GM19452 (cell line): ENCODE measurements around the gene RASA1.
A peak's percentile ranks its signal among the peaks of the same experiment; 100 is the strongest.
"Not testable (repeated sequence)": the region's sequence is repeated elsewhere in the genome, so short reads cannot be mapped to it uniquely, and the experiment has no call there.

Experiments
- ATAC-seq: cut with Tn5 transposase; IDR thresholded peaks from one replicate; pipeline ENCODE4 v1.9.1; 2021; ENCODE audit not compliant: unreplicated experiment

Gene RASA1

DNA sequence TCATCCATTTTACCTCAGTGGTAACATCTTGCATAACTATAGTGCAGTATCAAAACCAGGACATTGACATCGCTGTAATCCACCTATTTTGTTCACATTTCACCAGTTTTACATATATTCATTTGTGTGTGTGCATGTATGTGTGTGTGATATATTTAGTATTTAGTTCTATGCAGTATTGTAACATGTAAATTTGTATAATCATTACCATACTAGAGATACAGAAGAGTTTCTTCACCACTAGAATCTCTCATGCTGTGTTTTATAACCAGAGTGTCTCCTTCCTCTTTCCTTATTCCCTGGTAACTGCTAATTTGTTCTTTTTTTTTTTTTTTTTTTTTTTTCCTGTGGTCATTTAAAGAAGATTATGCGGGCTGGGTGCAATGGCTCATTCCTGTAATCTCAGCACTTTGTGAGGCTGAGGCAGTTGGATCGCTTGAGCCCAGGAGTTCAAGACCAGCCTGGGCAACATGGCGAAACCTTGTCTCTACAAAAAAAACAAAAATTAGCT is 11.0 kb downstream of the RASA1 start:
- ATAC-seq = no peak

DNA sequence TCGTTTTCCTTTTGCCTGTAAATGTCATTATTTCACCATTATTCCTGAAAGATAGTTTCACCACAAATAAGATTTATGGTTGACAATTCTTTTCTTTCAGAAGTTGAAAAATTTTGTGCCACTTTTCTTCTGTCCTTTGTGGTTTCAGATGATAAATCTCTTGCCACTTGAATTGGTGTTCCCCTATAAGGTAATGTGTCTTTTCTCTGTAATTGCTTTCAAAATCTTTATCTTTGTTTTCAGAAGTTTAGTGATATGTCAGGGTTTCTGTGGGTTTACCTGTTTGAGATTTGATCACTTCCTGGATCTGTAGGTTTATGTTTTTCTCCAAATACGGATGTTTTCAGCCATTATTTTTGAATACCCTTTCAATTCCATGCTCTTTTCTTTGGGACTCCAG is 14.6 kb downstream of the RASA1 start:
- no peak for ATAC-seq

DNA sequence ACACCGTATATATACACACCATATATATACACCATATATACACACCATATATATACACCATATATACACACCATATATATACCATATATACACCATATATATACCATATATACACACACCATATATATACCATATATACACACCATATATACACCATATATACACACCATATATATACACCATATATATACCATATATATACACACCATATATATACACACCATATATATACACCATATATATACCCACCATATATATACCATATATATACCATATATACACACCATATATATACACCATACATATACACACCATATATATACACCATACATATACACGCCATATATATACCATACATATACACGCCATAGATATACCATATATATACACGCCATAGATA is 19.6 kb downstream of the RASA1 start:
- not testable (repeated sequence) for ATAC-seq

DNA sequence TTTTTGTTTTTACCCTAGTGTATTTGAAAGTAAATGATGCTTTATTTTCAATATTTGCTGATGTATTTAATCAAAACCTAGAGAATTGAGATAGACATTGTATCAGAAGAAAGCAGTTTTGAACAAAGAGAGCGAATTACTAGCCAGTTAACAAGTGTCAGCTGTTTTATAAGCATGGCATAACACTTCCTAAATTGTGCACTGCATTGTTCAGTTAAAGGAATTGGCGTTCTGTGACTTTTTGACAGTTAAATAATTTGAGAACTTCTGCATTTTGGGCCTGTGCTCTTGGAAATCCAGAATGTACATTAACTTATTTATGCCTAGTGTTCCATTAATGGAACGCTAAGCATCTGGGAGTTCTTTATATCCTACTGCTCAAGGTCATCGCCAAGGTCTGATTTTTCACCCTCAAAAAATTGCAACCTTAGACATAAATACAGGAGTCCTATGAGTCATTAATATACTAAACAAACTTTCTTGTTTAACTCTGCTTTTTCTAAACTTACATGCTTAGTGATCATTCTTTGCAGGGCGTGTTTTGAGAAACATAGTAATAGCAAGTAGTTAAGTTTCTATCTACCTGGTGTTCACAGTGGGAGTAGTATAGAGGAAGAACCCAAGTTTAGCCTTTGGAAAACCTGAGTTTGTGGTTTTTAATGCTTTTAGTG is 31.1 kb downstream of the RASA1 start:
- ATAC-seq = no peak

DNA sequence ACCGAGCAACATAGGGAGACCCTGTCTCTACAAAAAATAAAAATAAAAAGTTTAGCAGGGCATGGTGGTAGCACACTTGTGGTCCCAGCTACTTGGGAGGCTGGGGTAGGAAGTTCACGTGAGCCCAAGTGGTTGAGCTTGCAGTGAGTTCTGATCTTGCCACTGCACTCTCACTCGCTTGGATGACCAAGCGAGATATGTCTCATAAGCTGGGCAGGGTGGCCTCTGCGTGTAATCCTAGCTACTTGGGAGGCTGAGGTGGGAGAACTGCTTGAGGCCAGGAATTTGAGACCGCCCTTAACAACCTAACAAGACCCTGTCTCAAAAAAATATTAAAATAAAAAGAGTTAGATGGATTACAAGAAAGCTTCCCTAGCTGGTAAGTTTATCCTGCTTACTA is 32.5 kb downstream of the RASA1 start:
- no peak for ATAC-seq

DNA sequence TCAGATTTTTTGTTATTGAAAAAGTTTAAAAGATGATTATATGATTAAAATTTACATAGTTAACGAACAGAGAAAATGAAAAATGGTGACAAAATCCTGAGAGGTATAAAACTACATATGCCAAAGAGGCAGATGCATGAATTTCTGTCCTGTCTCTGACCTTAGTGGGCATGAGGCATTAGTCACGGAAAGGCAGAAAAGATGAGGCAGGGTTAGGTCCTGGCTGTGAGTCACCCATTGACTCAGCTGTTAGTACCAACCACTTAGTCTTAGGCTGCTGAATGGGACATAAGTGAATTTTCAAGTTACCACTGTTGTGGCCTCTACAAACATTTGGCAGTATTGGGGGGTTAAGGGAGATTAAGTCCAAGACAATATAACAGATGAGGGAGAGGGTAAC is 33.1 kb downstream of the RASA1 start:
- ATAC-seq = no peak

DNA sequence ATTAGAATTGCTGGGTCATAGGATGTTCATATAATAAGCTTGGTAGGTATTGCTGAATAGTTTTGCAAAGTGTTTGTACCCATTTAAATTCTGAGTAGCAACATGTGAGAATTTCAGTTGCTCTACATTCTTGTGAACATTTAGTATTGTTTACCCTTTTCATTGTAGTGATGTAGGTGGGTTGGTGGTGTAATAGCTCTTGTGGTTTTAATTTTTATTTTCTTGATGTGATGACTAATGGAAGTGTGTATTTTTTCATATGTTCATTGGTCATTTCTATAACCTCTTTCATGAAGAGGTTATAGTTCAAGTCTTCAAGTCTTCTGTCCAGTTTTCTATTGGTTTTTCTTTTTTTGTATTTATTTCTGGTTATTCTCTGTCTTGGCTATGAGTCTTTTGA is 34.4 kb downstream of the RASA1 start:
- ATAC-seq = no peak

DNA sequence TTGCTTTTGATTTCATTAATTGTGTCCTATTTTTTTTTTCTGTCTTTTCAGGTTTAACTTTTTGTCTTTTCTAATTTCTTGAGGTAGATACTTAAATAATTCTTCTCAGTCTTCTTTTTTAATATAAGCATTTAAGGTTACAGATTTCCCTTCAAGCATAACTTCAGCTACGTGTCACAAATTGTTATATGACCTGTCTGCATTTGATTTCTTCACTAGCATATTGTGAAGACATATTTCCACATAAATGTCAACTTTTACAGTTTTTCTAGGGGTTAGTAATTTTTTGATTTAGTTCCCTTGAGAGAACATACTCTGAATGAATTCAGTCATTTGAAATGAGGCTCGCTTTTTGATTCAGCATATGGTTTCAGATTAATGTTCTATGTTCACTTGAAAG is 35.6 kb downstream of the RASA1 start:
- ATAC-seq = no peak

DNA sequence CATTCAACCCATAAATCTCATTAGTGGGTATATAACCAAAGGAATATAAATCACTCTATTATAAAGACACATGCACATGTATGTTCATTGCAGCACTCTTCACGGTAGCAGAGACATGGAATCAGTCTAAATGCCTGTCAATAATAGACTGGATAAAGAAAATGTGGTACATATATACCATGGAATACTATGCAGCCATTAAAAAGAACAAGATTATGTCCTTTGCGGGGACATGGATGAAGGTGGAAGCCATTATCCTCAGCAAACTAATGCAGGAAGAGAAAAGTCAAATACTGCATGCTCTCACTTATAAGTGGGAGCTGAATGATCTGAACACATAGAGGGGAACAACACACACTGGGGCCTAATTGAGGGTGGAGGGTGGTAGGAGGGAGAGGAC is 38.4 kb downstream of the RASA1 start:
- ATAC-seq = not testable (repeated sequence)

DNA sequence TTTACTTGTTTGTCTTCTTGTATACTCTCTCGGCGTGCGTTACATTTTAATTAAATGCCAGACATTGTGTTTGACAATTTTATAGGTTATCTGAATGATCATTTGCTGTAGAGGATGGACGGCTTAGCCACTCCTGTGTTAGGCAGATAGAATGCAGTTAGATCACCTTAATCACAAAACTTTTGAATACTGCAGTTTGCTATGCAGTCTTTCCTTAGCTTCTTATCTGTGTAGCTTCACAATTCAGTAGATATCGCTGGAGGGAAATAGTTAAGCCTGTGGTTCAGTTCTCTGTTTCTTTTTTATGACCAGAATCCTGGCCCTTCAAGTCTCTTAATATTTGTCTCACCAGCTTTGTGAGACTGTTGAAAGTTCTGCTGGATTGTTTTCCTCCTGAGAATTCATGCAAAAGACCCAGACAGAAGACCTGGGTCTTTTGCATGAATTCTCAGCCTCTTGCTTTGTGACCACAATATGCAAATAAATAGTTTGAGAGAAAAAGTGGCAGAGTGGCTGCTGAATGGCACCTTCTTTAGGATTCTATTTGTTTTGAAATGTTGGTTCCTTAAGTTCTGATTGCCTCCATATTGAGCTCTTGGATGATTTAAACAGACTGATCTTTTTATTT is 40.2 kb downstream of the RASA1 start:
- ATAC-seq = peak; percentile 90

DNA sequence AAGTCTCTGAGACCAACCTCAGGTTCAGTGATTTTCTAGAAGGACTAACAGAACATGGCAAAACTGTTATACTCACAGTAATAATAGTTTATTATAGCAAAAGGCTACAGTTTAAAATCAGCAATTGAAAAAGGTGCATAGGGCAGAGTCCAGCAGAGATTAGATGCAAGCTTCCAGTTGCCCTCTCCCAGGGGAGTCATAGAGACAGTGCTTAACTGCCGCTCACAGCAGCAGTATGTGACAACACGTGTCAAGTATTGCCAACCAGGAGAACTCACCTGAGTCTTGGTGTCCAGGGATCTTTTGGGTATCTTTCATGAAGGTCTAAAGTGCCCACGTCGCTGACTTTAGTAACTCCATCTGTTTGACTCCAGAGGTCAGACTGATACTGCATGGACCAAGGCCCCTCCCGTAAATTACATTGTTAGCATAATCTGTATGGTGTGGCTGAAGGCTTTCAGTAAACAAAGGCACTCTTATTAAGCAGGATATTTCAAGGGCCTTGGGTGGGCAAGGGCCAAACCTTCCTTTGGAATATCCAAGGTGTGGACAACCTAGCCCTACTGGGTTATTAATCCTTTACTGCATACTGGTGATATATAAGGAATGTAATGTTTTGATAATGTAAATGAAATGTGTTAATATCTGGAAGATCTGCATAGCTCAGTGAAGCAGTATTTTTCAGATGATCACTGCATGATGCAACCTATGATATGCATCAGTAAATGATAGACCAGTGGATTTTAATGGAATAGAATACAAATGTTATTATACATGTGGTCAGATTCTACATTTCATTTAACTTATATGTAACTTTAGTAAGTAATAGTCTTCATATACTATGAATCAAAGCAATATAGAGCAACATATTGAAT is 44.0 kb downstream of the RASA1 start:
- no peak for ATAC-seq

DNA sequence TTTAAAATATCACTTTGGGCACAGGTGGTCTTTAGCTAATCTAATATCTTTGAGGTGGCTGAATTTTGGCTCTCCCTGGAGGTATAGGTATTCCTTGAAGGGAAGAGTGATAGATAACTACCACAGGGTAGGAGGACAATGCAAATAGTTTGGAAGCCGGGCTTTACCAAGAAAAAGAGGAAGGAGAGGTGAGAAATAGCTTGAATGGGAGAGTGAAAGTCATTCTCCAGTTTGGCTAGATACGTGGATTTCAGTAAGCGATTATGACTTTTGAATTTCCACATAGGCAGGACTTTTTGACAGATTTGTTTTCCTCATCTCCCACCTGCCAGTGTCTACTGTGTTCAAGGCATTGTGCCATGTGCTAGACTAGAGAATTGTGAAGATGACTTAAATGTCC is 45.5 kb downstream of the RASA1 start:
- no peak for ATAC-seq

DNA sequence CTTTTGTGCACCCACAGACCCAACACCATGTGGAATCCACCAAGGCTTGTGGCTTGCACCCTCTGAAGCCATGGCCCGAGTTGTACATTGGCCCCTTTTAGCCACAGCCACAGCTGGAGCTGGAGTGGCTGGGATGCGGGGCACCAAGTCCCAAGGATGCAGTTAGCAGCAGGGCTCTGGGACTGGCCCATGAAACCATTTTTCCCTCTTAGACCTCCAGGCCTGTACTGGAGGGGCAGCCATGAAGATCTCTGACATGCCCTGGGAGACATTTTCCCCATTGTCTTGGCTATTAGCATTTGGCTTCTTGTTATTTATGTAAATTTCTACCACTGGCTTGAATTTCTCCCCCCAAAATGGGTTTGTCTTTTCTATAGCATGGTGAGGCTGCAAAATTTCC is 51.8 kb downstream of the RASA1 start:
- ATAC-seq = no peak

DNA sequence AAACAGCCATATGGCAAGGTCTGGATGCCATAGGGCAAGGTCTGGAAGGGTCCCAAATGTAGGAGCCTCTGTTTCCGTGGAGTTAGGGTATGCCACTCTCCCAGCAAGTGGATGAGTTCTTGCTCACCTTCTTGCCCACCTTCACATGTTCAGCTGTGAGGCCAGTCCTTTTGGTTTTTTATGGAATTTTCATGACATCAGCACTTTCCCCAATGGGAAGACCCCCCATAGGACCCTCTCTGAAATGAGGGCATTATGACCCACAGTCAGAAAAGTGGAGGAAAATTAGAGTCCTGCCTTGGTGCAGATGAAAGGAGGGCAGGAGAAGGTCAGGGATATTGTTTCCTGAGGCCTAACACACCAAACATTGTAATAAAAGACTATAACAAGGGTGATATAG is 53.9 kb downstream of the RASA1 start:
- ATAC-seq = no peak

DNA sequence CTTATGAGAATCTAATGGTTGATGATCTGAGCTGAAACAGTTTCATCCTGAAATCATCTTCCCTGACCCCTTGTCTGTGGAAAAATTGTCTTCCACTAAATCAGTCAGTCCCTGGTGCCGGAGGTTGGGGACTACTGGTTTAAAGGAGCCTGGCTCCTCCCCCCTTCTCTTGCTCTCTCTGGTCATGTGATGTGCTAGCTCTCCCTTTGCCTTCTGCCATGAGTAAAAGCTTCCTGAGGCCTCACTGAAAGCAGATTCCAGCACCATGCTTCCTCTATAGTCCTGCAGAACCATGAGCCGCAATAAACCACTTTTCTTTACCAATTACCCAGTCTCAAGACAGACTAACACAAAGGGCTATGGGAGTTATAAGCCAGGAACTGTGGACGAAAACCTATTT is 54.7 kb downstream of the RASA1 start:
- no peak for ATAC-seq

DNA sequence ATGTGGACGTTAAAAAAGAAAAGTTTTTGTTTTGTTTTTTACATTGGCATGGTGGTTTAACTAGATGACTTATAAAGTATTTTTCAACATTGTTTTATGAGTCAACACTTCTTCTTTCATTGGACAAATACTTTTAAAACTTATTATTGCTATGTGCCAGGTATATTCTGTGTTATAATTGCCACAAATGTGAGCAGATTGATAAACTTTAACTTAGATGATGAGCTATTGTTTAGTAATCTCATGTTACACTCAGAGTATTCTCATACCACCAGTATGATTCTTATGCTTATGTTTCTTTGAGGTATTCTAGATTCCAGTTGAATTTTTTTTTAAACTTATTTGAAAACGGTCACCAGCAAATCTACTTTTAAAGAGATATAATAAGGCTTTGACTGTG is 60.3 kb downstream of the RASA1 start:
- ATAC-seq = no peak

DNA sequence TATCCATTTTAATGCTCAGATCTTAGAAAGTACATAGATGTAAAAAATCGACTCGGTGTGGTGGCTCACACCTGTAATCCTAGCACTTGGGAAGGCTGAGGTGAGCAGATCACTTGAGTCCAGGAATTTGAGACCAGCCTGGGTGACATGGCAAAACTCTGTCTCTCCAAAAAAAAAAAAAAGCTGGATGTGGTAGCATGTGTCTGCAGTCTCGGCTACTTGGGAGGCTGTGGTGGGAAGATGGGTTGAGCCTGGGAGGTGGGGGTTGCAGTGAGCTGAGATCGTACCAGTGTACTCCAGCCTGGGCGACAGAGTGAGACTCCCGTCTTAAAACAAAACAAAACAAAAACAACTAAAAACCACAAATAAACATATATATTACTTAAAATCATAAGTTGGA is 61.4 kb downstream of the RASA1 start:
- no peak for ATAC-seq

DNA sequence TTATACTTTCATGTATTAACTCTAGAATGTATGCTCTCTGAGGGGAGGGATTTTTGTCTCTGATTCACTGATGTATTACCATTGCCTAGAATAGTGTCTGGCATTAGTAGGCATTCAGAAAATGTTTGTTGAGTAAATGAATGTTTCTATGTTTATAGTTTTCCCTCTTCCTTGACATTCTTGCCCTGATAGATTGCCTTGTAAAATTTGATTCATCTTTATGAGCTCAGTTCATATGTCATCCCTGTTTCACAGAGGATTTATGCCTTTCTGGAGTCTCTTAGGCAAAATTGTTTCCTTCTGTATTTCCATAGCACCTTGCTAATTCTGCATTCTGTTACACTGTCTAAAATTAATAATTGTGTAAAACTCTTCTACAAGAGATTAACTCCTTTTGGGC is 72.3 kb downstream of the RASA1 start:
- no peak for ATAC-seq

DNA sequence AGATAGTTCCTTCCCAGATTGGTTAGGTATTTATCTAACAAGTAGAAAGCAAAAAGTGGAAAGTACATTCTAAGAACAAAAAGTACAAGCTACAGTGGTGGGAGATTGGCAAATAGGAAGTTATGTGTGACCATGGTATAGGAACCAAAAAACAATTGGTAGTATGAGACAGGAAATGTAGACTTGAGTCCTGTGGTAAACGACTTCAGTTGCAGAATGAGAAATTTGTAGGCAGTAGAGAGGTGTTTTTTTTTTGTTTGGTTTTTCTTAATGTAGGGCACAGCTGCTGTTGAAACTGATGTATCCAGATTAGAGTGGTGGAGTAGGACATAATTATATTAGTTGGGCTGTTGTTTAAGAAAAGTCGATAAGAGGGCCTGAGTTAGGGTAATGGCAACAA is 73.0 kb downstream of the RASA1 start:
- ATAC-seq = peak; percentile 100

DNA sequence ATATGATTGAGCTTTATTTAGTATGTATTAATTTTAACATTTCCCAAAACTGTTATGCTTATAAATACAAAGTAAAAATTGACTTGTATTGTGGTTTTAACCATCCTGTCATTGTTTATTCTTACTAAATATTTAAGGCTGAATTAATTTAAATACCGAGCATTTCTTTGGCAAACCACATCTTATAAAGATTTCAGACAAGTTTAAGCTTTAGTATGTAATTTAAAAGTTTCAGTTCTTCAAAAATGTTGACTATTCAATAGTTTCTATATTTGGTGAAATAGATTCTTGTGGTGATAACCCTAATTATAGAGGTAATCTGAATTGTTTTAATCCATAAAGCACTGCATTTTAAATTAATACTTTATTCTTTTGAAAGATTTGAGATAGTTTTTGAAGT is 79.6 kb downstream of the RASA1 start:
- no peak for ATAC-seq

DNA sequence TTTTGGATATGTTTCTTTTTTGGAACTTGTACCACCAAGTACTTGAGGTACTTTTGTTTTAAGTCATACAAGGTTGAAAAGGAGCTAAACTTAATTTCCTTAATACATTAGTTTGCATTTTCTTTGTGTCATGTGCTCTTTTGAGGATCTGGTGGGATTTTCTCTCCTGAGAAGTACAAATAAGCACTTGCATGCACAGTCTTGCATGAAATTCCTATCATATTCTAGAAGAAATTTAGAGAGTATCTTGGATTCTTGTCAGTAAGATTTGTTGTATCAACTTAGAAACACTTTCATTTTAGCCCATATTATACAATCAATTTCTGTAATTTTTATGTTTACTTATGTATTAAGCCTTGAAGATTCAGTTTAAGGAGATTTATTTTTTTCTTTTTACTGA is 80.2 kb downstream of the RASA1 start:
- no peak for ATAC-seq

DNA sequence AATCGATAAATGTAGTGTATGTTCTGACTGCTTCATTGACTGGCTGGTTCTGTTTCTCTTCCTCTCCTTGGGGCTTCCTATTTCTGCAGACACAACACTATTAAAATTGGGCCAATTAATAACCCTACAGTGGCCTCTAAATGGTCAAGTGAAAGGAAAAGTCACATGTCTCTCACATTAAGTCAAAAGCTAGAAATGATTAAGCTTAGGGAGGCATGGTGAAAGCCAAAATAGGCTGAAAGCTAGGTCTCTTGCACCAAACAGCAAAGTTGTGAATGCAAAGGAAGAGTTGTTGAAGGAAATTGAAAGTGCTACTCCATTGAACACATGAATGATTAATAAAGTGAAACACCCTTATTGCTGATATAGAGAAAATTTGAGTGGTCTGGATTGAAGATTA is 86.8 kb downstream of the RASA1 start:
- ATAC-seq = peak; percentile 99
